GM13977 (cell line): ENCODE measurements around the gene IGSF22.

ENCODE experiments used
- DNase-seq: peaks from one replicate; pipeline ENCODE4 v3.0.0; 2012; ENCODE audit warnings: low spot score
- CTCF ChIP-seq: IDR thresholded peaks from 2 replicates; pipeline ENCODE4 v1.5.1; 2012; ENCODE audit warnings: mild to moderate bottlenecking, control low read depth; ENCODE audit not compliant: insufficient read depth; ENCODE audit errors: extremely low read depth, missing control alignments
- in situ Hi-C: fragments of 300-500 bp; cut with MboI; formaldehyde crosslinking; loops from one replicate; pipeline ENCODE4 v1.12.0; 2022; ENCODE audit warnings: low sequenced_read_pairs, low pct_unique_long_range_greater_than_20kb, mixed read lengths, inconsistent platforms; ENCODE audit not compliant: unreplicated experiment

The IGSF22 gene

GRCh38 chr11:18730020-18730419 is 4.0 kb upstream of the IGSF22 start:
- TF ChIP-seq CTCF: no peak

GRCh38 chr11:18729426-18729825 is 3.4 kb upstream of the IGSF22 start:
- in situ Hi-C loops: loop anchor here (25.0 kb wide), 1 partner anchor 192 kb away; the partner anchor contains the start of gene TSG101
- no peak for DNase-seq
- TF ChIP-seq CTCF: no peak

More at GRCh38 chr11:18730020-18730419, 4.0 kb upstream of the IGSF22 start:
- no peak for DNase-seq
- in situ Hi-C loops: loop anchor here (25.0 kb wide), 1 partner anchor 193 kb away; the partner anchor contains the start of gene TSG101

- in situ Hi-C loops: loop anchor here (25.0 kb wide), 1 partner anchor 191 kb away; the partner anchor contains the start of gene TSG101
- DNase-seq: no peak
- TF ChIP-seq CTCF: no peak
These were observed 2.7 kb upstream of the IGSF22 start for GRCh38 chr11:18728658-18729057.

GRCh38 chr11:18727479-18728236 is 1.7 kb upstream of the IGSF22 start:
- peak; percentile 86 for TF ChIP-seq CTCF
- in situ Hi-C loops: loop anchor here (25.0 kb wide), 1 partner anchor 190 kb away; the partner anchor contains the start of gene TSG101
- DNase-seq: peak; percentile 83

- TF ChIP-seq CTCF: no peak
- no peak for DNase-seq
- in situ Hi-C loops: no loop called here
These were observed 2.0 kb downstream of the IGSF22 start for GRCh38 chr11:18723991-18724390.

- DNase-seq: no peak
- in situ Hi-C loops: no loop called here
- TF ChIP-seq CTCF: no peak
These were observed 3.7 kb downstream of the IGSF22 start for GRCh38 chr11:18722293-18722637.
